ENCODE results near the gene ADRA2B.
"Not testable (repeated sequence)": the region's sequence is repeated elsewhere in the genome, so short reads cannot be mapped to it uniquely, and the experiment has no call there.

DNA sequence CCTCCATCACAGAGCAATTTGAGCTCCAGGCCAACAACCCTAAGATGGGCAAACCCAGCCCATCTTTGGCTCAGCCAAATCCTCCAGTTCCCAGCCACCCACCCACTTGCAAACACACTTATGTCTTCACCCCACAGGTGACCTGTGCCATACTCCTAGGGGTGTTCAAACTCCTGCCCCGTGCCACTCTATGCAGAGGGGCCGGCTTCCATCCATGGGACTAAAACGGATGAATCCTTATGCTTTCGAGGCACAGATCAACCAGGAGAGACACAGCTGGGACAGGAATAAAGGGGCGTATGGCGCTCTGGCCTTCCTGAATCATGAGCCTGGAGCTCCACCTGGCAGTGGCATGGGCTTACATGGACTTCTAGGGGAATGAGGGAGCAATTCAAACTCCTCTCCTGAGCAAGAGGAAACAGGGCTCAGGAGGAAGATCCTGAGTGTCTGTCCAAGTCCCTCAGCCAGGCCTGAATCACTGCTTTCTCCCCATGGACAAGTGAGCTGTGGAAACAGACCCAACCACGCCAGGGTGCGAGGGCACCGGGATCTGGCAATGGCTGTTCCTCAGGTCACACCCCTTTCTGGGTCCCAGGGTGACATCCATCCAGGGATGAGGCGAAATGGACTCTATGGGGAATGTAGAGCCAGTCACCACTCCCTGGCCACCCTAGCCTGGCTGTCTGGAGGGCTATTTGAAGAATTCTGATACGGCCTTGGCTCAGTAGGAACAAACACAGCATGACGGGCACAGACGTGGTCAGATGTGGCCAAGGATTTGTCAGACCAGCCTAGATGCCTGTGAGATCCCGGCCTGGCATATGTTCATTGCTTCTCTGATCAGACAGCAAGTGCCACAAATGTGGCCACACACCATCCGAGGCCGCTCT, 45.0 kb downstream of the ADRA2B start:
- TF ChIP-seq, protein P1, sequence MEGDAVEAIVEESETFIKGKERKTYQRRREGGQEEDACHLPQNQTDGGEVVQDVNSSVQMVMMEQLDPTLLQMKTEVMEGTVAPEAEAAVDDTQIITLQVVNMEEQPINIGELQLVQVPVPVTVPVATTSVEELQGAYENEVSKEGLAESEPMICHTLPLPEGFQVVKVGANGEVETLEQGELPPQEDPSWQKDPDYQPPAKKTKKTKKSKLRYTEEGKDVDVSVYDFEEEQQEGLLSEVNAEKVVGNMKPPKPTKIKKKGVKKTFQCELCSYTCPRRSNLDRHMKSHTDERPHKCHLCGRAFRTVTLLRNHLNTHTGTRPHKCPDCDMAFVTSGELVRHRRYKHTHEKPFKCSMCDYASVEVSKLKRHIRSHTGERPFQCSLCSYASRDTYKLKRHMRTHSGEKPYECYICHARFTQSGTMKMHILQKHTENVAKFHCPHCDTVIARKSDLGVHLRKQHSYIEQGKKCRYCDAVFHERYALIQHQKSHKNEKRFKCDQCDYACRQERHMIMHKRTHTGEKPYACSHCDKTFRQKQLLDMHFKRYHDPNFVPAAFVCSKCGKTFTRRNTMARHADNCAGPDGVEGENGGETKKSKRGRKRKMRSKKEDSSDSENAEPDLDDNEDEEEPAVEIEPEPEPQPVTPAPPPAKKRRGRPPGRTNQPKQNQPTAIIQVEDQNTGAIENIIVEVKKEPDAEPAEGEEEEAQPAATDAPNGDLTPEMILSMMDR (IDR thresholded peaks at IDR 0.05) = not testable (repeated sequence)
- not testable (repeated sequence) for TF ChIP-seq POLR2A (IDR thresholded peaks at IDR 0.05)
